ENCODE data around the gene PLCH1.

PLCH1 gene

DNA sequence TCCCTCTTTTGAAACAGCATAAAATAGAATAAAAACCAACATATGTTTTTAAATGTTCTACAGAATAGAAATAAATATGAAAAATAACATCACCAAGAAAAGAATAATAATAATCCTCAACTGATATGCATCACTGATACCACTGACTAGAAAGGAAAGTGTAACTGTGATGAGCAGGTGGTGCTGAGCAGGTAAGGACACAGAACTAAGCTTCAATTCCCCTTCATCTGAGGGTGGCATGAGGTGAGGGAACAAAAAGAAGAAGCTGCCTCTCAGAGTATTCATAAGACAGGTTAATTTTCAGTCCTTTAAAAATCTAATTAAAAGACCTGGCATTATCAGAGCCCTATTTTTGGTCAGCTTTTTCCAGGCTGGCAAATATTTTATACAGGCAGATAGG, 216.3 kb downstream of the PLCH1 start:
- no peaks in the 10 kb centered on the region for H3K27me3 ChIP-seq (ENCODE audit: control insufficient read depth in 1 of 2, insufficient read depth in 2 of 2, low read length in 2 of 2)
- peaks cover 0 to 4% of the 10 kb centered on the region in 2 donors for H3K36me3 ChIP-seq (ENCODE audit: control insufficient read depth in 1 of 2, insufficient read depth in 2 of 2, low read length in 2 of 2)
- H3K9me3 ChIP-seq (ENCODE audit: control insufficient read depth in 1 of 2, low read length in 2 of 2): no peaks in the 10 kb centered on the region
- H3K27ac ChIP-seq (ENCODE audit: low read depth, low read length): no peak overlapping the region
- no peaks in the 10 kb centered on the region for H3K4me1 ChIP-seq (ENCODE audit: control insufficient read depth in 1 of 2, insufficient read depth in 2 of 2, low read length in 2 of 2)
- no peak overlapping the region for H3K4me3 ChIP-seq (ENCODE audit: low read depth in 1 of 2, low read length in 2 of 2)
- no peak overlapping the region for H3K9ac ChIP-seq (ENCODE audit: low read depth in 1 of 2, low read length in 2 of 2)

DNA sequence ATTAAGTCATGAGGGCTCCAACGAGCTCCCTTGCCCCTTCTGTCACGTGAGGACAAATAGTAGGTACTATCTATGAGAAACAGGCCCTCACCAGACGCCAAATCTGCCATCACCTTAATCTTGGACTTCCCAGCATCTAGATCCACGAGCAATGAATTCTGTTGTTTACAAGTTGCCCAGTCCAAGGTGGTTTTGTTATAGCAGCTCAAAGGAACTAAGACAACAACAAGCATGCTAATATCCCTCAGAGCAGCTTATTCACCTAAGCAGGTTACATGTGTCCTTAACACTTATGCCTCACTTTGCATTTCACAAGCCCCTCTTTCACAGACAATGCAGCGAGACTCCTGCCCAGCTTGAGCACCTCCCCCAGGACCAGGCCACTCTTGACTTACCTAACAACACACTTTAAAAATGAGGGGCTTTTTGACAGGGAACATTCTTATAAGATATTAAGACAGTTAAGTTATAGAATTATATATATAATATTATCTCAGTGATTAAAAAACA, 219.5 kb downstream of the PLCH1 start:
- no peak overlapping the region for H3K4me3 ChIP-seq (ENCODE audit: low read depth in 1 of 2, low read length in 2 of 2)
- H3K9me3 ChIP-seq (ENCODE audit: control insufficient read depth in 1 of 2, low read length in 2 of 2): no peaks in the 10 kb centered on the region
- no peak overlapping the region for H3K27ac ChIP-seq (ENCODE audit: low read depth, low read length)
- H3K9ac ChIP-seq (ENCODE audit: low read depth in 1 of 2, low read length in 2 of 2): no peak overlapping the region
- H3K27me3 ChIP-seq (ENCODE audit: control insufficient read depth in 1 of 2, insufficient read depth in 2 of 2, low read length in 2 of 2): no peaks in the 10 kb centered on the region
- no peaks in the 10 kb centered on the region for H3K4me1 ChIP-seq (ENCODE audit: control insufficient read depth in 1 of 2, insufficient read depth in 2 of 2, low read length in 2 of 2)
- H3K36me3 ChIP-seq (ENCODE audit: control insufficient read depth in 1 of 2, insufficient read depth in 2 of 2, low read length in 2 of 2): peaks cover 0 to 8% of the 10 kb centered on the region in 2 donors

- no peak overlapping the region for H3K9ac ChIP-seq (ENCODE audit: low read depth in 1 of 2, low read length in 2 of 2)
- H3K27me3 ChIP-seq (ENCODE audit: control insufficient read depth in 1 of 2, insufficient read depth in 2 of 2, low read length in 2 of 2): no peaks in the 10 kb centered on the region
- no peaks in the 10 kb centered on the region for H3K4me1 ChIP-seq (ENCODE audit: control insufficient read depth in 1 of 2, insufficient read depth in 2 of 2, low read length in 2 of 2)
- H3K36me3 ChIP-seq (ENCODE audit: control insufficient read depth in 1 of 2, insufficient read depth in 2 of 2, low read length in 2 of 2): peaks cover 0 to 8% of the 10 kb centered on the region in 2 donors
- no peak overlapping the region for H3K27ac ChIP-seq (ENCODE audit: low read depth, low read length)
- no peak overlapping the region for H3K4me3 ChIP-seq (ENCODE audit: low read depth in 1 of 2, low read length in 2 of 2)
- H3K9me3 ChIP-seq (ENCODE audit: control insufficient read depth in 1 of 2, low read length in 2 of 2): no peaks in the 10 kb centered on the region
These were observed 224.4 kb downstream of the PLCH1 start for GRCh38 chr3:155520463-155520862.

DNA sequence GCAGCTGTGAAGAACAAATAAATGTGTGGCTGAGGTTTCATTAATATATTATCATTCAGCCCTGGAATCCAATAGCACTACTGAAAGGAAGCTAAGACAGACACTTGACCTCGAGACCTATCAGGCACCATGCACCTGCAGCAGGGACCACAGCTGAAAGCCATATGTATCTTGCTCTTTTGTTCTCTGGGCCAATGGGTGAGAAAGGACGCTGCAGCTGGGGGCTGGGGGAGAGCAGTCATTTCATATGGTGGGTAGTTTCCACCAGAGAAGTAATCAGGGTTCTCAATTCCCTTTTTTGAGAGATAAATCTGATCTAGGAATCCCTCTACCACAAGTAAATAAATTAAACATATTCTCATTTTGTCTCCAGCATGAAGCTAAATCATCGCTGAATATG, 225.8 kb downstream of the PLCH1 start:
- Histone ChIP-seq H3K4me1 (ENCODE audit: control insufficient read depth in 1 of 2, insufficient read depth in 2 of 2, low read length in 2 of 2) (no peaks in the 10 kb centered on the region), H3K36me3 (ENCODE audit: control insufficient read depth in 1 of 2, insufficient read depth in 2 of 2, low read length in 2 of 2) (peaks cover 0 to 5% of the 10 kb centered on the region in 2 donors), H3K9me3 (ENCODE audit: control insufficient read depth in 1 of 2, low read length in 2 of 2) (no peaks in the 10 kb centered on the region), H3K27ac (ENCODE audit: low read depth, low read length) (no peak overlapping the region), H3K4me3 (ENCODE audit: low read depth in 1 of 2, low read length in 2 of 2) (no peak overlapping the region), H3K27me3 (ENCODE audit: control insufficient read depth in 1 of 2, insufficient read depth in 2 of 2, low read length in 2 of 2) (no peaks in the 10 kb centered on the region), H3K9ac (ENCODE audit: low read depth in 1 of 2, low read length in 2 of 2) (no peak overlapping the region)

- no peaks in the 10 kb centered on the region for H3K27me3 ChIP-seq (ENCODE audit: control insufficient read depth in 1 of 2, insufficient read depth in 2 of 2, low read length in 2 of 2)
- H3K27ac ChIP-seq (ENCODE audit: low read depth, low read length): no peak overlapping the region
- no peak overlapping the region for H3K9ac ChIP-seq (ENCODE audit: low read depth in 1 of 2, low read length in 2 of 2)
- H3K4me1 ChIP-seq (ENCODE audit: control insufficient read depth in 1 of 2, insufficient read depth in 2 of 2, low read length in 2 of 2): no peaks in the 10 kb centered on the region
- no peaks in the 10 kb centered on the region for H3K9me3 ChIP-seq (ENCODE audit: control insufficient read depth in 1 of 2, low read length in 2 of 2)
- H3K4me3 ChIP-seq (ENCODE audit: low read depth in 1 of 2, low read length in 2 of 2): no peak overlapping the region
- peaks cover 2 to 5% of the 10 kb centered on the region in 2 donors for H3K36me3 ChIP-seq (ENCODE audit: control insufficient read depth in 1 of 2, insufficient read depth in 2 of 2, low read length in 2 of 2)
These were observed 227.0 kb downstream of the PLCH1 start for GRCh38 chr3:155517903-155518302.

DNA sequence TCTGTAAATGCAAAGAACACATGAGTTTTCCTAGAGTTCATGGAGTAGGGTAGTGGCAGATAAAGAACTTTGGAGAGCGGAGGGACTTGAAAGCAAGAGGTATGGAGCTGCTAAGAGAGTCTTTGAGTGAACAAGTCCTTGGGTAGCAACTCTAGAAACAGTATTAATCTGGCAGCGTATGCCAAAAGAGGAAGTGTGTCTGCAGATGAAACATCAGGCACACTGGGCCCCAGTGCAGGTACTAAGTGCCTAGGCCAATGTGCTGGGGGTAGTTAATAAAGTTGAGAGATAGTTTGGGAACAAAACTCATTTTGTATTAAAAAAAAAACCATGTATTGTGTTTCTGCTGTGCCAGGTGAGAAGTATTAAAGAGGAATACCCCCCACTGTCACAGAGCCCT, 228.4 kb downstream of the PLCH1 start:
- no peaks in the 10 kb centered on the region for H3K27me3 ChIP-seq (ENCODE audit: control insufficient read depth in 1 of 2, insufficient read depth in 2 of 2, low read length in 2 of 2)
- H3K9me3 ChIP-seq (ENCODE audit: control insufficient read depth in 1 of 2, low read length in 2 of 2): no peaks in the 10 kb centered on the region
- H3K4me1 ChIP-seq (ENCODE audit: control insufficient read depth in 1 of 2, insufficient read depth in 2 of 2, low read length in 2 of 2): no peaks in the 10 kb centered on the region
- H3K9ac ChIP-seq (ENCODE audit: low read depth in 1 of 2, low read length in 2 of 2): no peak overlapping the region
- H3K27ac ChIP-seq (ENCODE audit: low read depth, low read length): no peak overlapping the region
- H3K4me3 ChIP-seq (ENCODE audit: low read depth in 1 of 2, low read length in 2 of 2): no peak overlapping the region
- H3K36me3 ChIP-seq (ENCODE audit: control insufficient read depth in 1 of 2, insufficient read depth in 2 of 2, low read length in 2 of 2): peaks cover 2 to 9% of the 10 kb centered on the region in 2 donors

GRCh38 chr3:155512867-155513261, 232.0 kb downstream of the PLCH1 start:
- Histone ChIP-seq H3K27ac (ENCODE audit: low read depth, low read length) (no peak overlapping the region), H3K4me3 (ENCODE audit: low read depth in 1 of 2, low read length in 2 of 2) (no peak overlapping the region), H3K9ac (ENCODE audit: low read depth in 1 of 2, low read length in 2 of 2) (no peak overlapping the region), H3K36me3 (ENCODE audit: control insufficient read depth in 1 of 2, insufficient read depth in 2 of 2, low read length in 2 of 2) (peaks cover 2 to 9% of the 10 kb centered on the region in 2 donors), H3K4me1 (ENCODE audit: control insufficient read depth in 1 of 2, insufficient read depth in 2 of 2, low read length in 2 of 2) (no peaks in the 10 kb centered on the region), H3K27me3 (ENCODE audit: control insufficient read depth in 1 of 2, insufficient read depth in 2 of 2, low read length in 2 of 2) (no peaks in the 10 kb centered on the region), H3K9me3 (ENCODE audit: control insufficient read depth in 1 of 2, low read length in 2 of 2) (no peaks in the 10 kb centered on the region)

- Histone ChIP-seq H3K36me3 (ENCODE audit: control insufficient read depth in 1 of 2, insufficient read depth in 2 of 2, low read length in 2 of 2) (peaks cover 2 to 9% of the 10 kb centered on the region in 2 donors), H3K27me3 (ENCODE audit: control insufficient read depth in 1 of 2, insufficient read depth in 2 of 2, low read length in 2 of 2) (no peaks in the 10 kb centered on the region), H3K4me3 (ENCODE audit: low read depth in 1 of 2, low read length in 2 of 2) (no peak overlapping the region), H3K9ac (ENCODE audit: low read depth in 1 of 2, low read length in 2 of 2) (no peak overlapping the region), H3K4me1 (ENCODE audit: control insufficient read depth in 1 of 2, insufficient read depth in 2 of 2, low read length in 2 of 2) (no peaks in the 10 kb centered on the region), H3K9me3 (ENCODE audit: control insufficient read depth in 1 of 2, low read length in 2 of 2) (no peaks in the 10 kb centered on the region), H3K27ac (ENCODE audit: low read depth, low read length) (no peak overlapping the region)
These were observed 232.6 kb downstream of the PLCH1 start for GRCh38 chr3:155512175-155512866.

DNA sequence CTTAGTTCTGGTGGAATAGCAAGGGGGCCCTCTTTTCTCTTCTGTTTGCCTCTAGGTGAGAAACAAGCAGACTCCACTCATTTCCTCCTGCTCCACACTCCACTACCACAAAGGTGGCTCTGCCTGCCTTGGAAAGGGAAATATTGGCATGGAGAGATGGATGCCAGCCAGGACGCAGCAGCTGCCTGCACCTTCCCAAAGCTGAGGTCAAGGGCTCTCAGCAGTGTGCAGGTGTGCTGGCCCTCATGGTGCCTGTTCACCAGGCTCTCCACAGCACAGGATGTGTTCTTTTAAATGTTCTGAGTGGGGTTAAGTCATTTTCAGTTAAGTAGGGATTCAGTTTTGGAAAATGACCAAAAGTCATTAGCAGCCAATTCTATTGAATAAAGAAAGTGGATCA, 240.2 kb downstream of the PLCH1 start:
- Histone ChIP-seq H3K27me3 (ENCODE audit: control insufficient read depth in 1 of 2, insufficient read depth in 2 of 2, low read length in 2 of 2) (no peaks in the 10 kb centered on the region), H3K4me3 (ENCODE audit: low read depth in 1 of 2, low read length in 2 of 2) (no peak overlapping the region), H3K36me3 (ENCODE audit: control insufficient read depth in 1 of 2, insufficient read depth in 2 of 2, low read length in 2 of 2) (no peaks in the 10 kb centered on the region), H3K4me1 (ENCODE audit: control insufficient read depth in 1 of 2, insufficient read depth in 2 of 2, low read length in 2 of 2) (no peaks in the 10 kb centered on the region), H3K9me3 (ENCODE audit: control insufficient read depth in 1 of 2, low read length in 2 of 2) (no peaks in the 10 kb centered on the region), H3K9ac (ENCODE audit: low read depth in 1 of 2, low read length in 2 of 2) (no peak overlapping the region), H3K27ac (ENCODE audit: low read depth, low read length) (no peak overlapping the region)

DNA sequence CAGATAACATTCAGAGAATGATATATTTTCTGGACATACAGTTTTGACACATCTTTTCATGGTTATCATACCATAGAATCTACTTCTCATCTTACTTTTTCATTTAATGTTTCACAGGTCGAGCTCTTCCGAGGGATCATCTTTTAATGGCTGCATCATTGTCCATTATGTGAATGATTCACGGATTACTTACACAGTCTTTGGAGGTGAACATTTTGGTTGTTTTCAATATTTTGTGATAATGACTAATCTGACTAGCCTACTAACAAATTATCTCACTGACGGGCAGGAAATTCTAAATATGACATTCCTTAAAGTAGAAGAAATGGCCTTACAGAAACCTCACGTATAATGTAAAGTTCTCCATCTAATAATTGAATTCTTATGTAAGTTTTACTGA, 242.2 kb downstream of the PLCH1 start:
- Histone ChIP-seq H3K27me3 (ENCODE audit: control insufficient read depth in 1 of 2, insufficient read depth in 2 of 2, low read length in 2 of 2) (no peaks in the 10 kb centered on the region), H3K9me3 (ENCODE audit: control insufficient read depth in 1 of 2, low read length in 2 of 2) (no peaks in the 10 kb centered on the region), H3K27ac (ENCODE audit: low read depth, low read length) (no peak overlapping the region), H3K4me3 (ENCODE audit: low read depth in 1 of 2, low read length in 2 of 2) (no peak overlapping the region), H3K9ac (ENCODE audit: low read depth in 1 of 2, low read length in 2 of 2) (no peak overlapping the region), H3K36me3 (ENCODE audit: control insufficient read depth in 1 of 2, insufficient read depth in 2 of 2, low read length in 2 of 2) (peaks cover 0 to 3% of the 10 kb centered on the region in 2 donors), H3K4me1 (ENCODE audit: control insufficient read depth in 1 of 2, insufficient read depth in 2 of 2, low read length in 2 of 2) (no peaks in the 10 kb centered on the region)

Measured in duodenal mucosa (tissue), 2 donors.